Activated T-helper 1 cell treated with anti-CD3 and anti-CD28 coated beads, Interleukin-12 subunit alpha, Interleukin-12 subunit beta, Interleukin-2, Interleukin-4 antibody, amounts not matched to agents 30 ng/mL and 10 ng/mL and 1 ng/mL, durations not matched to agents 14 hours and 24 hours and 36 hours (primary cell): ENCODE data around the gene CRYL1. TPM values are rescaled to one million over a fixed set of nuclear protein-coding genes. Genes with fewer than 3 reads are reported as not detected.

ENCODE experiments used
- DNase-seq: peaks from one replicate; pipeline ENCODE4 v3.0.0; 2021; ENCODE audit warnings: low spot score
- H3K27ac Mint-ChIP-seq: one replicate; pipeline ENCODE4 v1.8.0; 2021; ENCODE audit warnings: mild to moderate bottlenecking, mixed read lengths
- H3K27me3 Mint-ChIP-seq: one replicate; pipeline ENCODE4 v1.8.0; 2022; ENCODE audit warnings: mild to moderate bottlenecking, moderate library complexity, mixed read lengths; ENCODE audit not compliant: insufficient read depth
- H3K36me3 Mint-ChIP-seq: one replicate; pipeline ENCODE4 v1.8.0; 2021; ENCODE audit warnings: low read depth, mixed read lengths
- H3K4me1 Mint-ChIP-seq: one replicate; pipeline ENCODE4 v1.8.0; 2021; ENCODE audit warnings: low read depth, mixed read lengths
- H3K4me3 Mint-ChIP-seq: one replicate; pipeline ENCODE4 v1.8.0; 2021; ENCODE audit warnings: mild to moderate bottlenecking, moderate library complexity, mixed read lengths
- H3K9me3 Mint-ChIP-seq: one replicate; pipeline ENCODE4 v1.8.0; 2021; ENCODE audit warnings: mixed read lengths
- intact Hi-C: fragments of 100-400 bp; cut with micrococcal nuclease; formaldehyde crosslinking; loops from one replicate; pipeline ENCODE4 v1.15.1; 2024
- total RNA-seq: library from RNA; stranded (reverse); gene quantifications from 2 replicates; pipeline ENCODE4 v1.2.3, GENCODE V29; 2022

Gene CRYL1
- total RNA-seq, 1 donor from 2014 or later: 5.6 TPM

DNA sequence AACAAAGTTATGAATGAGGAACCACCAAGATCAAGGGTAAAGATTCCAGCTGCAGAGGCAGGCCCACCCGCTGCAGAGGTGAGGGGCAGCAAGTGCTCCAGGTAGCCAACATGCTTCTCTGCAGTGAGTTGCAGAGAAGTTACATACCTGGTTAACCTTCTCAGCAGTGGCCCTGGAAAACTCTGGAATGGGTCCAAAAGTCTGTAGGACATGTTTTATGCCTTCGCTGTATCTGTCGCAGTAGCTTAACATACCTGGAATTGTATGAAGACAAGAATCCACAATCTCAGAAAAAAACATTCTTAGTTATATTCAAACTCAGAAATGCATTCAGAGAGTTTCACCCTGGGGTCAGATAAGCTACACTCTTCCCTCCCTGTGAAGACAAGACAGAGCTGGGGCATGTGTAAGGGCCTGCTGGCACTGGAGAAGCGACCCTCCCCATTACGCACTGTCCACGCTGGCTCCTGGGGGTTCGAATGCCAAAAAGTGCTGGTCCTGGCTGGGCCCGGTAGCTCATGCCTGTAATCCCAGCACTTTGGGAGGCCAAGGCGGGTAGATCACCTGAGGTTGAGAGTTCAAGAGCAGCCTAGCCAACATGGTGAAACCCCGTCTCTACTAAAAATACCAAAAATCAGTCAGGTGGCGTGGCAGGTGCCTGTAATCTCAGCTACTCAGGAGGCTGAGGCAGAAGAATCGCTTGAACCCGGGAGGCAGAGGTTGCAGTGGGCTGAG, 121.0 kb downstream of the CRYL1 start:
- Mint-ChIP-seq H3K27ac (no peak overlapping the region), H3K27me3 (peaks cover 4% of the 10 kb centered on the region), H3K4me1 (peaks cover 33% of the 10 kb centered on the region), H3K4me3 (no peak overlapping the region), H3K9me3 (no peaks in the 10 kb centered on the region), H3K36me3 (peaks cover 3% of the 10 kb centered on the region)
- intact Hi-C loops: no loop called here
- DNase-seq: no peak

DNA sequence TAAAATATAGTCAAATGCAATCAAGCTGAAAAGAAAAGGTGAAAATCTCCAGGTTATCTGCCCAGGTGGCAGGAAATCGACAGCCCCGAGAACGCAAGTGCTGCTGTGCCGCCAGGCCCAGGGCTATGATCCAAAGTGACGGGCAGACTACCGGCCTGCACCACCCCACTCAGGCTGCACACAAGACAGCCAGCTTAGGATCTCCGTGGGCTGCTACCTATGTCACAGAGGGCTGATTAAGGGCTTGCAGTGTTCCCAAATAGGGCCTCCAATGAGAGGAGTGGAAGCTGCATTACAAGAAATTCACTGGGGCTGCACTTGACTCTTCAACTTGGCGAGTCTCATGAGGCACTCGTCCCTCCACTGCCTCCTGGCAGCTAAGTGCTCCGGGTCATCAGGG, 121.8 kb downstream of the CRYL1 start:
- peaks cover 3% of the 10 kb centered on the region for H3K36me3 Mint-ChIP-seq
- no peaks in the 10 kb centered on the region for H3K9me3 Mint-ChIP-seq
- peaks cover 4% of the 10 kb centered on the region for H3K27me3 Mint-ChIP-seq
- H3K4me3 Mint-ChIP-seq: no peak overlapping the region
- no peak overlapping the region for H3K27ac Mint-ChIP-seq
- no peak for DNase-seq
- intact Hi-C loops: no loop called here
- peaks cover 33% of the 10 kb centered on the region for H3K4me1 Mint-ChIP-seq

DNA sequence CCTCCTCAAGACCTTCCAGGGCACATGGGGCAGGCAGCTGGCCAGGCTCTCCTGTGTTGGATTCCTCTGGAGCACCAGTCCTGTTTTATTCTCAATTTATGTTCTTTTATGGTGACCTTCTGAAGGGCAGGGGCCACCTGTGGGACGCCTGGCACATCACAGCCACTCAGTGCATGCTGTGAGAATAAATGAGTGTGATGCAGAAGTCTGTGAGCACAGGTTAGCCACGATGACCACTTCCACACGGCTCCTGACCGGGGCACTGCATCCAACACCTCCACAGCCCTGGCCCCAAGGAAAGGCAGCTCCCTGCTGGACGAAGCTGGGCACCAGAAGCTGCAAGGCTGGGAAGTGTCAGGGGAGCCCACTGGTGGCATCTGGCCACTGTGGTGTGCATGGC, 122.8 kb downstream of the CRYL1 start:
- Mint-ChIP-seq H3K4me1 (peaks cover 32% of the 10 kb centered on the region), H3K27ac (no peak overlapping the region), H3K36me3 (peaks cover 3% of the 10 kb centered on the region), H3K4me3 (no peak overlapping the region), H3K27me3 (peaks cover 4% of the 10 kb centered on the region), H3K9me3 (no peaks in the 10 kb centered on the region)
- intact Hi-C loops: no loop called here
- no peak for DNase-seq

DNA sequence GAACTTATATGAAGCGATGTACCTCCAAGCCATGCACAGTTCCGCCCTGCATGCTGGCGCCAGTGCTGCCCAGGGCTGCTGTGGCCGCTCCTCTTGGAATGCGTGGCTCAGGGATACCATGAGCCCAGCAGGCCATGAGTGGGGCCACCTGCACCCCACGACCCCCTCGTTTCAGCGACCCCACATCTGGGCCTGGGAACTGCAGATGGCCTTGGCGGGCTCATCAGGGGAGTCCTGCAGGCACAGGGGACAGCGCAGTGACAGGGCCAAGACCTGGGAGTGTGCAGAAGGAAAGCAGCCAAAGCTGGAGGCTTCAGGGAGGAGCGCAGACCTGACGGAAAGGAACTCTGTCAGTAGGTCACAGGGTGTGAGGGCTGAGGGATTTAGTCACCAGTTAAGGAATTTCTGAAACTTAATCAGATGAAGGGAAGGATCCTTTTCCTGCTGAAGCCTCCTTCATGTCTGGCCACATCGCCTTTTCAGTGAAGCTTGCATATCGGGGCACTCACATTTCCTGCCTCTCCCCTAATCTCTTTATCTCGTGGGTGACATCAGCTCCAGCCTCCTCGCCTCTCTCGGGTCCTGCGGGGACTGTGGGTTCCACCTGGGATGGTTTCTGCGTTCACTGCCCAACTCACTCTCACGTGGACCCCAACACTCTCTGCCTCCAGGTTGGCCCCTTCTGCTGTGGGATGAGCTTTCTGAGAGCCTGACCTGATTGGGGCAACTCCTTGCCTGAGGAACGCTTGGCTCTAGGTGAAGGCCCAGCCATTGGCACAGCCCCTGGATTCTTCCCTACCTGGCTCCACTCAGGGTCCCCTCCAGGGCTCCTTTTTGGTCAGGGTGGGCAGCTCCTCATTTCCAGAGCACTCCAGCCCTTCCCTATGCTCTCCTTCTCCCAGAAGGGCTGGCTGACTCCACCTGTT, 123.5 kb downstream of the CRYL1 start:
- no peak overlapping the region for H3K27ac Mint-ChIP-seq
- no peak for DNase-seq
- H3K4me1 Mint-ChIP-seq: peaks cover 26% of the 10 kb centered on the region
- H3K9me3 Mint-ChIP-seq: no peaks in the 10 kb centered on the region
- H3K4me3 Mint-ChIP-seq: no peak overlapping the region
- H3K36me3 Mint-ChIP-seq: no peaks in the 10 kb centered on the region
- intact Hi-C loops: no loop called here
- H3K27me3 Mint-ChIP-seq: peaks cover 2% of the 10 kb centered on the region

DNA sequence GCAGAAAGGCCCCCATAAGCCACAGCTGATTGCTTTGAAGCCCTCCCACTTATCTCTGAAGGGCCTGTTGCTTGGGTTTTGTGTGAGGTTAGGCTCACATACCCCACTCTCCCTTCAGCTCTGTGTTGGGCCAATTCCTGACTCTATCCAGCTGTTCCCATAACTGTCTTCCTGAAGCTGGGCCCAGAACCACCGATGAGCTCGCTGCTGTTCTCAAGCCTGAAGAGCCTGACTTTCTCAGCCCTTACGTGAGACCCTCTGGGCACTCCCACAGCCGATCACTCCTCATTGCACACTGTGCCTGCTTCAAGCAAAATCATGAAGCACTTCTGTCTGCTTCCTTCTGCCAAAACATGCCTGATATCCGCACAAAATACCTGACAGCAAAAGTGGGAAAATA, 124.1 kb downstream of the CRYL1 start:
- H3K9me3 Mint-ChIP-seq: no peaks in the 10 kb centered on the region
- intact Hi-C loops: no loop called here
- H3K36me3 Mint-ChIP-seq: no peaks in the 10 kb centered on the region
- DNase-seq: no peak
- no peak overlapping the region for H3K27ac Mint-ChIP-seq
- no peak overlapping the region for H3K4me3 Mint-ChIP-seq
- H3K27me3 Mint-ChIP-seq: no peaks in the 10 kb centered on the region
- H3K4me1 Mint-ChIP-seq: peaks cover 26% of the 10 kb centered on the region

DNA sequence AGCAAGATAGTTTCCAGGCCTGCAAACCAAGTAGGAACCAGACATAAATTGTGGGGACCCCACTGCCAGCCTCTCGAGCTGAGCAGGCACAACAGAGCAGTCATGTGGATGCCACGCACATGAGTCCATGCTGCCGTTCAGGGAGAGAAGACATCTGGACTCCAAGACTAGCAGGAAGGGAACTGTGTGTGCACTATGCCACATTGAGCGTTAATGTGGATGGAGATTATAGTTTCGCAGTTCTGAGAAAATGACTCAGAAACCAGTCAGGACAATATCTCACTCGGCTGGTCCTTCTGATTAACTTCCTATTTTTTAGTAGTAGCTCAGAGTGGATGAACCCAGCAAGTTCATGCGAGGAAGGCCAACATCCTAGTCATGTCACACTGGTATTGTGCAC, 124.9 kb downstream of the CRYL1 start:
- peaks cover 26% of the 10 kb centered on the region for H3K4me1 Mint-ChIP-seq
- H3K27me3 Mint-ChIP-seq: no peaks in the 10 kb centered on the region
- H3K27ac Mint-ChIP-seq: no peak overlapping the region
- no peaks in the 10 kb centered on the region for H3K9me3 Mint-ChIP-seq
- no peak overlapping the region for H3K4me3 Mint-ChIP-seq
- intact Hi-C loops: no loop called here
- H3K36me3 Mint-ChIP-seq: no peaks in the 10 kb centered on the region
- no peak for DNase-seq

DNA sequence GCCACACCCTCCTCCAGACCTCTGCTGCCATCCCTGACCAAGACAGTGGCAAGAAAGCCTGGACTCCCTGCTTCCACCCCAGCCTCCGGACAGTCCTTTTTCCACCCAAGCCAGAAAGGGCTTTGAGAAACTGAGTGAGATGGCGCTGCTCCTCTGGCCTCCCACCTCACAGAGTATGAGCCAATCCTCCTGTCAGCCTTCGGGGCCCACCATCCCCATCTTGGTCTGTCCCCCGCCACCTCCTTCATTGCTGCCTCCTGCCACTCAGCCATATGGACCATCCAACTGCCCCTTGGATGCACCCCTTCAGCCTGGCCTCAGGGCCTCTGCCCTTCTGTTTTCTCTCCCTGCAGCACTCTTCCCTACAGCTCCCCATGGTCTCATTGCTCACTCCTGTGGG, 125.7 kb downstream of the CRYL1 start:
- no peaks in the 10 kb centered on the region for H3K36me3 Mint-ChIP-seq
- intact Hi-C loops: no loop called here
- H3K27ac Mint-ChIP-seq: no peak overlapping the region
- peaks cover 26% of the 10 kb centered on the region for H3K4me1 Mint-ChIP-seq
- H3K9me3 Mint-ChIP-seq: no peaks in the 10 kb centered on the region
- H3K4me3 Mint-ChIP-seq: no peak overlapping the region
- no peak for DNase-seq
- H3K27me3 Mint-ChIP-seq: no peaks in the 10 kb centered on the region

DNA sequence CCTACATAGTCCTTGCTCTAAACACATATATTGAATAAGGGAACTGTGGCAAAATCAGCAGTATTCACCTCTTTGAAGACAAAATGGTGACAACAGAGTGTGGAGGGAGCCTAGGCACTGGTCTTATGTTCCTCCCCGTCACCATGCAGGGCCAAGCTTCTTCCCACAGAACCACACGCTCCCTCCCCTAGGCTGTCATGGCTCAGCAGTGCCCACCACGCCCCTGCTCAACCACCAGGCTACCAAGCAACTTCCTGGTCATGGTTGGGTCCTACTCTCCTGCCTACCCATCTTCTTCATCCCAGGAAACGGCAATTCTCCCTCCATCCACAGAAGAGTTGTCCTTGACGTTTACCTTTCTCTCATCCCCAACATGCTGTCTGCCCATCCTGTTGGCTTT, 126.1 kb downstream of the CRYL1 start:
- H3K4me1 Mint-ChIP-seq: peaks cover 26% of the 10 kb centered on the region

DNA sequence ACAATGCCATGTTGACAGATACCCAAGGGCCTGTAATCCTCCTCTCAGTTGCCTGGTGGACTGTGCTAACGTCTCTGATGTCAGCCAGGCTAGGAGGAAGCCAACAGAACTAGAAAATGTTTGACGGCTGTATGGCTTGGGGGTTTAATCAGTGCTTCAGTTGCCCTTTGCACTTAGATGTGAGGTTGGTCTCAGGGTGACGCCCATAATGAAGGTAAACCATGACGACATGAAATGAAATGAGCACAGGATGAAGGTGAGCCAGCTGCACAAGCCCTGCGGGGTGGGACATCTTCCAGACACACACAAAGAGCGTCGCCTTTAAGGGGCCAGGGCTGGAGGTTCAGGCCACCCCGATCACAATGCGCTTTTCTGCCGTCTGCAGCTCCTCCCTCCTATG, 127.2 kb downstream of the CRYL1 start:
- H3K4me3 Mint-ChIP-seq: no peak overlapping the region
- intact Hi-C loops: no loop called here
- H3K9me3 Mint-ChIP-seq: no peaks in the 10 kb centered on the region
- no peak for DNase-seq
- peaks cover 26% of the 10 kb centered on the region for H3K4me1 Mint-ChIP-seq
- H3K36me3 Mint-ChIP-seq: no peaks in the 10 kb centered on the region
- H3K27ac Mint-ChIP-seq: no peak overlapping the region
- no peaks in the 10 kb centered on the region for H3K27me3 Mint-ChIP-seq

More for the DNA sequence above, 126.1 kb downstream of the CRYL1 start:
- no peaks in the 10 kb centered on the region for H3K27me3 Mint-ChIP-seq
- no peaks in the 10 kb centered on the region for H3K9me3 Mint-ChIP-seq
- no peak overlapping the region for H3K27ac Mint-ChIP-seq
- DNase-seq: no peak
- intact Hi-C loops: no loop called here
- H3K4me3 Mint-ChIP-seq: no peak overlapping the region
- no peaks in the 10 kb centered on the region for H3K36me3 Mint-ChIP-seq

DNA sequence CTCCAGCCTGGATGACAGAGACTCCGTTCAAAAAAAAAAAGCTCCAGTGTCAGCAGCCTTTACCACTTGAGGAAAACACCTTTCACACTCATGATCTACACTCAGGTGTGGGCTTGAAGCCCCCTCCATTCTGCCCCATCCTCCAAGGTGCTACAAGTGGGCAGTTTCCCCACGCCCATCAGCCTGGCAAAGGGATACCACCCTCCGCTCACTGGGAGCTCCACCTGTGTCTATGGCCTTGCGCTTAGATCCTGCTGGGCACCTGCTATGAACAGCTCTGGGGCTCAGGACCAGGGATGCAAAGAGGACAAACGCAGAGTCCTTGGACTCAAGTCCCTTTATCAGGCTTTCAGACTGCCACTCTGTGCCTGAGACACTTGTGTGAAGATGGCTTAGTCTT, 127.8 kb downstream of the CRYL1 start:
- Mint-ChIP-seq H3K4me1 (peaks cover 26% of the 10 kb centered on the region), H3K36me3 (no peaks in the 10 kb centered on the region), H3K9me3 (no peaks in the 10 kb centered on the region), H3K27me3 (no peaks in the 10 kb centered on the region), H3K4me3 (no peak overlapping the region), H3K27ac (no peak overlapping the region)
- DNase-seq: no peak
- intact Hi-C loops: no loop called here

DNA sequence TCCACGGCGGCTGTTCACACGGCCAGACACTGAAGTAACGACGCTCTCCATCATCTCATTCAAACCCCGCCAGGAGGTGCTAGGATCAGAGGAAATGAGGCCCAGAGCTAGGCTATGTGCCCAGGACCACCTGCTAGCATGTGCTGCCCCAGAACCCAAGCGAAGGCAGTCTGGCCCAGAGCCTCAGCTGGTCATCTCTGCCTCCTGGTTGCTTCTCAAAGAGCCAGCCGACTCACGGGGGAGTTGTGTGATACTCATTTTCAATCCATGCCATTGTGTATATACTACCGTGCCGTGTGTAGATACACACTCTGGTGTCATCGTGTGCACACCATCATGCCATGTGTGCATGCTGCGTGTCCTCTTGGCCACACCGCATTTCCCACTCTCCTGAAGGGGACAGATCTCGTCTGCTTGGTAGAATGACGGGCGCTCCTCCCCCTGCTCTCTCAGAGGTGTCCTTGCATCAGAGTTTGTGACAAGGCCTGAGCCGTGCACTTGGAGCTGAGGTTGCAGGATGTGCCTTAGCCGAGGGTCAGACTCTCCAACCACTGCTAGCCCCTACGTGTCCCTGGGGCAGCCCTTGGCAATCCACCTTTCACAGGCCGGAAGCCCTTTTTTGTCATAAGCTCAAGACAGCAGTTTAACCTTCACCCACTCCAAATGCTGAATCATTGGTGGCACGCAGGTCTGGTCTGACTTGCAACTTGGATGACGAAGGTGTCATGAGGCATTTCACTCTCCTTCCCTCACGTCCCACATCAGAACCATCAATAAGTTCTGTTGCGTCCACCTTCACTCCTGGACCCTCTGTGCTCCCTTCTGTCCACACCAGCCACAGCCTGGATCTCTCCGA, 130.4 kb downstream of the CRYL1 start:
- intact Hi-C loops: no loop called here
- Mint-ChIP-seq H3K9me3 (no peaks in the 10 kb centered on the region), H3K36me3 (no peaks in the 10 kb centered on the region), H3K4me1 (peaks cover 3% of the 10 kb centered on the region), H3K27me3 (no peaks in the 10 kb centered on the region), H3K4me3 (no peak overlapping the region), H3K27ac (no peak overlapping the region)
- no peak for DNase-seq

DNA sequence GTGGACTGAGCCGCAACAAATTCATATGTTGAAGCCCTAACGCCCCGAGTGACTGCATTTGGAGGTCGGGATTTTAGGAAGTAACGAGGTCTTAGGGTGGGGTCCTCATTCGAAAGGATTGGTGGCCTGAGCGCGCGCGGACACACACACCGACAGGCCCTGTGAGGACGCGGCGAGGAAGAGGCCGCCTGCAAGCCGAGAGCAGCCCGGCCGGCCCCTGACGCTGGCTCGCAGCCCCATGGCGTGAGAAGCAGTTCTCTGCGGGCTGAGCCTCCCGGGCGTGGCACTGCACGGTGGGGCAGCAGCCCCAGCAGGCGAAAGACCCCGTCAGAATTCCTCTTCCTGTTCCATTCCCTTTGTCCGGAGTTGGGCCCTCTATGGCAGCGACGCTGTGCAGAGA, 131.2 kb downstream of the CRYL1 start:
- no peak for DNase-seq
- Mint-ChIP-seq H3K4me1 (no peaks in the 10 kb centered on the region), H3K4me3 (no peak overlapping the region), H3K36me3 (no peaks in the 10 kb centered on the region), H3K27me3 (no peaks in the 10 kb centered on the region), H3K27ac (no peak overlapping the region), H3K9me3 (no peaks in the 10 kb centered on the region)
- intact Hi-C loops: no loop called here

DNA sequence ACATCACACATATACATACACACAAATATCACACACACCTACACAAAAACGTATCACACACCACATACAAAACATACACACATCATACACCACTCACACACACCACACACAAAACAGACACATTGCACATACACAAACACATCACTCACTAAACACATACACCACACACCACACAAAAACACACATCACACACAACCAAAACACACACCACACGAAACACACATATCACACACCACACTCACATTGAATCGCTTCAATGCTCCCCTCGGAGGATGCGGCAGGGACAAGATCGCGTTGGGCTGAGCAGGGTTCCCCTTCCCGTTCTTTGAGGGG, 131.5 kb downstream of the CRYL1 start:
- no peaks in the 10 kb centered on the region for H3K4me1 Mint-ChIP-seq

More for the DNA sequence above, 131.5 kb downstream of the CRYL1 start:
- H3K9me3 Mint-ChIP-seq: no peaks in the 10 kb centered on the region
- intact Hi-C loops: no loop called here
- no peak for DNase-seq
- H3K4me3 Mint-ChIP-seq: no peak overlapping the region
- H3K27ac Mint-ChIP-seq: no peak overlapping the region
- H3K36me3 Mint-ChIP-seq: no peaks in the 10 kb centered on the region
- H3K27me3 Mint-ChIP-seq: no peaks in the 10 kb centered on the region
